Measurements from ENCODE around the gene WRNIP1. TPM values are rescaled to one million over a fixed set of nuclear protein-coding genes. Genes with fewer than 3 reads are reported as not detected.

The WRNIP1 gene
- total and polyA plus RNA-seq, 2 of the 13 experiments (the other 11 are each of a cell fraction or from before 2014, with no cell fraction given): 77.7 to 90.3 TPM

GRCh38 chr6:2799936-2800527 is 34.8 kb downstream of the WRNIP1 start:
- no TSS peak for BruUV-seq (replicated peaks)
- Histone ChIP-seq H3K36me3 (replicated peaks in 1 of 2; ENCODE audit: control insufficient read depth in 1 of 2, insufficient read depth in 2 of 2, low read length in 2 of 2) (no peaks in the 10 kb centered on the region), H3K4me1 (ENCODE audit: insufficient read depth, low read length) (peaks cover 22% of the 10 kb centered on the region), H2AFZ (ENCODE audit: low read length) (no peak overlapping the region), H4K20me1 (ENCODE audit: insufficient read depth, low read length) (no peaks in the 10 kb centered on the region), H3K27me3 (ENCODE audit: control insufficient read depth in 1 of 2, insufficient read depth in 2 of 2, low read length in 2 of 2) (no peaks in the 10 kb centered on the region), H3K79me2 (ENCODE audit: insufficient read depth, low read length) (no peaks in the 10 kb centered on the region), H3K9ac (ENCODE audit: insufficient read depth, low read depth, low read length) (no peak overlapping the region), H3K9me3 (ENCODE audit: low read length) (no peaks in the 10 kb centered on the region), H3K4me3 (replicated peaks in 1 of 3; ENCODE audit: insufficient read depth in 1 of 3, low read depth in 2 of 3, low read length in 3 of 3) (no peak overlapping the region), H3K4me2 (ENCODE audit: low read depth, low read length) (no peak overlapping the region), H3K27ac (ENCODE audit: extremely low read length, insufficient read depth, low read length) (no peak overlapping the region)
- WGBS (ENCODE audit: low lambda C conversion rate): 86% methylated on average over 11 of the region's 11 CpGs
- DNase-seq (ENCODE audit: low spot score): no peak
- no peak for FAIRE-seq
- CTCF ChIA-PET (ENCODE audit: low intra/inter-chr PET ratio, low total read pairs): no interaction called here
- intact Hi-C loops (cut with micrococcal nuclease; ENCODE audit: unreplicated experiment) (no loop called here), in situ Hi-C loops (cut with HindIII; ENCODE audit: extremely low pct_ligation_motif_present, low pct_unique_long_range_greater_than_20kb) (loop anchor here (5.0 kb wide), 1 partner anchor 42 kb away; the partner anchor contains the start of gene SERPINB1)
- POLR2A ChIA-PET: no interaction called here
- ATAC-seq: no peak
- TF ChIP-seq PPARG (CRISPR knock-in tag; conservative IDR thresholded peaks at IDR 0.05) (no peak), POLR2G (IDR thresholded peaks at IDR 0.05; ENCODE audit: low read depth, low read length) (no peak), NR0B2 (CRISPR knock-in tag; IDR thresholded peaks at IDR 0.05) (no peak), ZNF672 (CRISPR knock-in tag; IDR thresholded peaks at IDR 0.05) (no peak), SNAPC4 (CRISPR knock-in tag; IDR thresholded peaks at IDR 0.05) (no peak), FOSL1 (CRISPR knock-in tag; IDR thresholded peaks at IDR 0.05; ENCODE audit: borderline replicate concordance) (no peak), RFXANK (CRISPR knock-in tag; IDR thresholded peaks at IDR 0.05) (no peak), WIZ (CRISPR knock-in tag; IDR thresholded peaks at IDR 0.05) (no peak), PAX8 (CRISPR knock-in tag; IDR thresholded peaks at IDR 0.05; ENCODE audit: borderline replicate concordance) (no peak), ZBTB33 (CRISPR knock-in tag; IDR thresholded peaks at IDR 0.05) (no peak), SMARCE1 (IDR thresholded peaks at IDR 0.05; ENCODE audit: borderline replicate concordance) (no peak), HMGXB3 (CRISPR knock-in tag; IDR thresholded peaks at IDR 0.05; ENCODE audit: borderline replicate concordance) (no peak)

All from HepG2 (cell line).